NCI-H226 (cell line): ENCODE measurements around the gene GLOD5.
A peak's percentile ranks its signal among the peaks of the same experiment; 100 is the strongest.

Source experiments
- DNase-seq: peaks from one replicate; pipeline ENCODE4 v3.0.0-alpha.2; 2015

GLOD5 gene

DNA sequence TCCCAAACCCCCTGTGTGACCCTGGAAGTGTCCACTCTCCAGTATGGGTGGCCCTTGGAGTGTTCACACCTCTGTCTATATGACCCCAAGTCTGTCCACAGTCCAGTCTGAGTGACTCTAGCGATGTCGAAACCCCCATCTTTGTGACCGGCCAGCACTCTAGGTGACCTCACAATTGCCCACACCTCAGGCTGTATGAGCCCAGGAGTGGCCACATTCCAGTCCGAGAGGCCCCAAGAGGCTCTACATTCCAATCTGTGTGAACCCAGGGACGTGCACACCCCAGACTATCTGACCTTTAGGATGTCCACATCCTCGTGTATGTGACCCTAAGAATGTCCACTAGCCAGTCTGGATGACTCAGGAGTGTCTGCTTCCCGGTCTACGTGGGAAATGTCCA is 7.3 kb upstream of the GLOD5 start:
- DNase-seq = no peak

DNA sequence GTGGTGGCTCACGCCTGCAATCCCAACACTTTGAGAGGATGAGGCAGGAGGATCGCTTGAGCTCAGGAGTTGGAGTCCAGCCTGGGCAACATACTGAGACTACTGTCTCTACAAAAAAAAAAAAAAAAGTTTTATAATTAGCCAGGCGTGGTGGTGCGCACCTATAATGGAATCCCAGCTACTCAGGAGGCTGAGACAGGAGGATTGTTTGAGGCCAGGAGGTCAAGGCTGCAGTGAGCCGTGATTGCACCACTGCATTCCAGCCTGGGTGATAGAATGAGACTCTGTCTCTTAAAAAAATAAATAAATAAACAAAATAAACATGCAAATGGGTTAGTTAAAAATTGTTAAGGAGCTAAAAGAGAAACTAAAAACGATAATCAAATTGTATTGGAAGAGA is 7.7 kb downstream of the GLOD5 start:
- no peak for DNase-seq

DNA sequence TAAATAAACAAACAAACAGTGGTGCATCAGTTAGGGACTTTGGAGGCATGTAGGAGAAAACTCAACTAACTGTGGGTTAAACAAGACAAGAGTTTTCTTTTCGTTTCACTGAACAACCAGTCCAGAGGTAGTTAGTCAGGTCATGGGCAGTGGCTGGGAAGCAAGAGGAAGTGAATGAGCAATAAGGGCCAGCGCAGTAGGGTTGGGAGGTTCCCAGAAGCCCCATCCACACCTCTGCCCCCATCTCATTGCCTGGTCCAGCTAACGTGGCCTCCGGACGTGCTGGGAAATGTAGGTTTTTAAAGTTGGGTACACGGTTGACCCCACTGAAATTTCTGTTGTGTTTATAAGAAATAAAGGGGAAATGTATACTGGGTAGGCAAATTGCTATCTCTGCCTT is 8.7 kb downstream of the GLOD5 start:
- DNase-seq = no peak

DNA sequence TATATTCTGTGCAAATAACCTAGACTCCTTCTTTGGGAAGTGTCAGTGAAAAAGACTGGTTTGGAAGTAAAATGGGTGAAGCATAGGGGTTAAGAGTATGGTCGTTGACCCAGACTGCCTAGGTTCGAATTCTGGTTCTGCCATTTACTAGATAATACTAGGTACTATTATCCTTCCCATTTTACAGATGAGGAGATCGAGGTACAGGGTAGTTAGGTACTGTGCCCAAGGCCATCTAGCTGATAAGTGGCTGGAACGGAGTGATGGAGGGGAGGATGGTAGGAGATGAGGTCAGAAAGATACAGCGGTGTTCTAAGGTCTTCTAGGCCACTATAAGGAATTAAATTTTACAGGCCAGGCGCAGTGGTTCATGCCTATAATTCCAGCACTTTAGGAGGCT is 11.1 kb downstream of the GLOD5 start:
- DNase-seq = no peak

DNA sequence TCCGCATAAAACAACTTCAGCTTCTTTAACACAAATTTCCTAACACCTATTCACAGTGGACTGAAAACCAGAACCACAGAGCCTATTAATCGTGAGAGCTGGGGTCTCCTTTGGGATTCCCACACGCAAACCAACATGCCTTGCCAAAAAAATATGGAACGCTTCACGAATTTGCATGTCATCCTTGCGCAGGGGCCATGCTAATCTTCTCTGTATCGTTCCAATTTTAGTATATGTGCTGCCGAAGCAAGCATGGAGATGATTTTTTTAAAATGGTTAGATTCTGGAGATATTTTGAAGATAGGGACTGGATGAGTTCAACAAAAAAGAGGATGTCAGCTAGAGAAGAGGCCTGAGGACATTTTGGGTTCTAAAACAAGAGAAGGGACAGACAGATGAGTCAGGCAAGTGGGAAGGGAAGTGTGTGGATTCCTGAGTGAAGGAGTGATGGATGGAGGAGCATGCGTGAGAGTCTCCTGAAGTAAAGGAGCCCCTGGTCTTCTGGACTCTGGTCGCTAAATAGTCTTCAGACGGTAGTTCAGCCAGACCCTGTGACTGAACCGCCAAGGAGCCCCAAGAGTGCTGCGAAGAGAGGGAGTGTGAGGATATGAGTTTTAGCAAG is 15.4 kb downstream of the GLOD5 start:
- peak; percentile 3 for DNase-seq

DNA sequence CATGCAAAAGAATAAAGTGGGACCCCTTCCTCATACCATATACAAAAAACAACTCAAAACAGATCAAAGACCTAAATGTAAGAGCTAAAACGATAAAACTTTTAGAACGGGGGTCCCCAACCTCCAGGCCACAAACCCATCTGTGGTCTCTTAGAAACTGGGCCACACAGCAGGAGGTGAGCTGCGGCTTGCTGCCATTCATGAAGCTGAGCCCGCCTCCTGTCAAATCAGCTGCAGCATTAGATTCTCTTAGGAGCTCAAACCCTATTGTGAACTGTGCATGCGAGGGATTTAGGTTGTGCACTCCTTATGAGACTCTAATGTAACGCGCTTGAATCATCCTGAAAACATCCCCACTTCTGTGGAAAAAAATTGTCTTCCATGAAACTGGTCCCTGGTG is 17.9 kb downstream of the GLOD5 start:
- no peak for DNase-seq

DNA sequence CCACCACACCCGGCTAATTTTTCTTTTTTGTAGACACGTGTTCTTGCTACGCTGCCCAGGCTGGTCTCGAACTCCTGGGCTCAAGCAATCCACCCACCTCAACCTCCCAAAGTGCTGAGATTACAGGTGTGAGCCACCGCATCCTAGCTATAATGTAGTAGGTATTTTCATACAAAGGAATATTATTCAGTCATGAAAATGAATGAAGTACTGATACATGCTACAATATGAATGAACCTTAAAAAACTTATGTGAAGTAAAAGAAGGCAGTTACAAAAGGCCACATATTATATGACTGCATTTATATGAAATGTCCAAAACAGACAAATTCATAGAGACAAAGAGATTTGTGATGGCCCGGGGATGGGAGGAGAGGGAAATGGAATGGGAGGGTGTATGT is 20.2 kb downstream of the GLOD5 start:
- DNase-seq = no peak

DNA sequence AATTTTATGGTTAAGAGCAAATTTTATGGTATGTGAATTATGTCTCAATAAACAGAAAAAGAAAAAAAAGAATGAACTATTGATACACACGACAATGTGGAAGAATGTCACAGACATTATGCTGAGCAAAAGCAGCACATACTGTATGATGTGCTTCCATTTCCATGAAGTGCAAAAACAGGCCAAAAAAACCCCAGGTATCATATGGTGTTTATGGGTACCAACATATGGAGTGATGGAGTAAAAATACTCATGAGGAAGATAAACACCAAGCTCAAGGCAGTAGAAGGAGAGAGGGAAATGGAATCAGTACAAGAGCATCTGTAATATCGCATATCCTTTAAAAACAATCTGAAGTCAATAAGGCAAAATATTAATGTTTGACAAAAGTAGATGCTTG is 20.7 kb downstream of the GLOD5 start:
- DNase-seq = no peak

DNA sequence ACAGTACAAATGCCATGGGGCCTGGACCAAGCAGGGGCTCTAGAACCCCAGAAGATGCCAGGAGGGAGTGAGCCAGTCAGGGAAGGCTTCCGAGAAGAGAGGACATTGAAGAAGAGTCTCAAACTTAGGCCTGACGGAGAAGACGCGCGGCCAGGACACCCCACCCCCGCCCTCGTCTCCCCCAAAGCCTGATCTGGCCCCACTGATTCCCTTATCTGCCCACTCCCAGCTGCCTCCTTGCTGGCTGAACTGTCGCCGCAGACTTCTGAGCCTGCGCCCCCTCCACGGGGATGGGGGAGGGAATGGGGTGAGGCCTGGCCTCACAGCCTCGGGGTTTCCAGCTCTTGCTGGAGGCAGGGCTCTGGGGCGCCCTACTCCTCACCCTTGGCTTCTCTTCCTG is 21.2 kb downstream of the GLOD5 start:
- DNase-seq = no peak

DNA sequence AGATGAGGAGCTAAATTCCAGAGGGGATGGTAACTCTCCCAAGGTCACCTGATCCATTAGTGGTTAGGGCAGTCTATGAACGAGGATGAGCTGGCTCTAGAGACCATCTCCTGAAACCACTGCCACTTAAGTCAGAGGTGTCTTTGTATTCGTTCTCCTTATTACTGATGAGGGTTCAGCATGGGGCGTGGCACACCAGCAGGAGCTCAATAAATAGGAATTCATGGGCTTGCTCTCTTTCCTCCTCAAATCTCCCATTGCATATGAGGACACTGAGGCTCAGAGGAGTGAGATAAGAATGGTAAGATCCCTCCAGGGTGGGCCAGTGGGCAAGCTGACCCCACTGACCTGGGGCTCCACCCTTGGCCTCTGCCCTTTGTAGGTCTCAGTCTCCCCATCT is 23.2 kb downstream of the GLOD5 start:
- DNase-seq = no peak

DNA sequence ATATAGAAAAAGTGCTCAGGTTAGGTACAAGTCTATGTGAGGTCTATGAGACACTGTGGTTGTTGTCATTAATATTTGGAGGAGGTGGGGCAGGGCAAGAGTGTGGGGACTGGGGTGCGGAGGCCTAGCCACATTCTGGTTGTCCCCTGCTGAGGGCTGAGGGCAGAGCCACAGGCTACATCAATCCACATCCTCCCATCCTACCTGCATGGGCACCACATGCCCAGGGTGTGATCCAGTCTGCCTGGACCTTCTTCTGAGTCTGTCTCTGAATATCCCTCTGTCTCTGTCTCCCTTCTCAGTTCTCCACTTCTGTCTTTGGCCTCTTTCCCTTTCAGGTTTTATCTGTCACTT is 23.6 kb downstream of the GLOD5 start:
- DNase-seq = no peak

DNA sequence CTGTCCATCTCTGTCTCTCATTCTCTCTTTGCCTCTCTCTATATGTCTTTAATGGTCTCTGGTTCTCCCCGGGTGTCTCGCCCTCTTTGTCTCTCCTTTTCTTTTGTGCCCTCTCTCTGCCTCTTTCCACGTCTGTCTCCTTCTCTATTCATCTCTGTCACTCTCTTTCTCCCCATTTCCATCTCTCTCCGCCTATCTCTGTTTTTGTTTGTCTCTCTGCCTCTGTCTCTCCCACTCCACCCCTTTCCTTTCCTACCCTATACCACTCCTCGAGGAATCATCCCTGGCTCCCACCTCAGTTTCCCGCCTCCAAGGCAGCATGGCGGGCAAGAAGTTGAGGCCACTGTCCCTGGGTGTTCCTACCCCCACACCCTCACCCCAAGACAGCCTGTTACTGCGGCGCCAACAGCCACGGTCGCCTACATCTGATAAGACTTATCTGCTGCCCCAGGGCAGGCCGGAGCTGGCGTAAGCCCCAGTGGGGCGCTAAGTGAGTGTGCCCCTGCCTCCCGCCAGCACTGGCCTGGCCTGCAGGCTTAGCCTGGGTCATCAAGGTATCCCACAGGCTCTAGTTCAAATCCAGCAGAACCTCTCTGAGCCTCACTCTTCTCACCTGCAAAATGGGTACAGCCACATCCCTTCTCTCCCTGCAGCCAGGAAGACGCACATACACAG is 24.1 kb downstream of the GLOD5 start:
- DNase-seq = no peak

DNA sequence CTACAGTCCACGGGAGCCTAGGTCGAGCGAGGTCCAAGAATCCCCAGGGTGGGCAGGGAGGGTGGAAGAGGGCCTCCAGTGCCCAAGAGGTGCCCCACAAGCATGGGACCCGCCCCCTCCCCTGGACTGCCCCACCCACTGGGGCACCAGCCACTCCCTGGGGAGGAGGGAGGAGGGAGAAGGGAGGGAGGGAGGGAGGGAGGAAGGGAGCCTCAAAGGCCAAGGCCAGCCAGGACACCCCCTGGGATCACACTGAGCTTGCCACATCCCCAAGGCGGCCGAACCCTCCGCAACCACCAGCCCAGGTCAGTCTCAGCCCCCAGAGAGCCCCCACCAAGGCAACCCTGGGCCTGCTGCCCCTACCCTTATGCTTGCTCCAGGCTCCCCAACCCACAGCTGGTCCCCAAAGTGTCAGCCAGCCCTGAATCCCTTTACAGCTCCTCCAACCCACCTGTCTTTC is 24.8 kb downstream of the GLOD5 start, which contains the start of gene GATA1:
Gene GATA1 (plus strand): TSS at position 250 of the 460 bp plus-strand sequence. CDS start 4,520 bp downstream, outside the sequence.
- no peak for DNase-seq

DNA sequence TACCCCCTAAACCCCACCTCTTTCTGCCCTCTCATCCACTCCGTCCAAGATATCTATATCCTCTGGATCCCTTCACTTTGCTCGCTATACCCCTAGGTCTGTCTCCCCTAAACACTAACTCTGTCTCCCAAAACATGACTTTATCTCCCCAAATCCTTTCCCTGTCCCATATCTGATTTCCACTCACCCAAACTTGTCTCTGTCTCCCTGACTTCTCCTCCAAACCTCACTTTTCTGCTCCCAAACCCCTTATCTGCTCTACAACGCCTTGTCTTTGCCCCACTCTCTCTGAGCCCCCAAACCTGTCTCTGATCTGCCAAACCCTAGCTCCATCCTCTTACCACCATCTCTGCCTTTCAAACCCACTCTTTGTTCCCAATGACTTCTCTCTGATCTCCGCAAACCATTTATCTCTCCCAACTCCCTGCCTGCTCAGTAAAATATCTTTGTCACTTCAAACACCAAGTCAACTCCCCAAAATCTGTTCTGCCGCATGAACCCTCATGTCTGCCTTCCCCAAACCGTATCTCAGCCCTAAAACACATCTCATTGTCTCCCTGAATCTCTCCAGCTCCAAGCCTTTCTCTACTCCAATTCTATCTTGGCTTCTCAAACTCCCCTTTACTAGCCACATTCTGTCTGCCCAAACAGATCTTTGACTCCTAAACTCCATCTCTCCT is 25.4 kb downstream of the GLOD5 start:
- no peak for DNase-seq

DNA sequence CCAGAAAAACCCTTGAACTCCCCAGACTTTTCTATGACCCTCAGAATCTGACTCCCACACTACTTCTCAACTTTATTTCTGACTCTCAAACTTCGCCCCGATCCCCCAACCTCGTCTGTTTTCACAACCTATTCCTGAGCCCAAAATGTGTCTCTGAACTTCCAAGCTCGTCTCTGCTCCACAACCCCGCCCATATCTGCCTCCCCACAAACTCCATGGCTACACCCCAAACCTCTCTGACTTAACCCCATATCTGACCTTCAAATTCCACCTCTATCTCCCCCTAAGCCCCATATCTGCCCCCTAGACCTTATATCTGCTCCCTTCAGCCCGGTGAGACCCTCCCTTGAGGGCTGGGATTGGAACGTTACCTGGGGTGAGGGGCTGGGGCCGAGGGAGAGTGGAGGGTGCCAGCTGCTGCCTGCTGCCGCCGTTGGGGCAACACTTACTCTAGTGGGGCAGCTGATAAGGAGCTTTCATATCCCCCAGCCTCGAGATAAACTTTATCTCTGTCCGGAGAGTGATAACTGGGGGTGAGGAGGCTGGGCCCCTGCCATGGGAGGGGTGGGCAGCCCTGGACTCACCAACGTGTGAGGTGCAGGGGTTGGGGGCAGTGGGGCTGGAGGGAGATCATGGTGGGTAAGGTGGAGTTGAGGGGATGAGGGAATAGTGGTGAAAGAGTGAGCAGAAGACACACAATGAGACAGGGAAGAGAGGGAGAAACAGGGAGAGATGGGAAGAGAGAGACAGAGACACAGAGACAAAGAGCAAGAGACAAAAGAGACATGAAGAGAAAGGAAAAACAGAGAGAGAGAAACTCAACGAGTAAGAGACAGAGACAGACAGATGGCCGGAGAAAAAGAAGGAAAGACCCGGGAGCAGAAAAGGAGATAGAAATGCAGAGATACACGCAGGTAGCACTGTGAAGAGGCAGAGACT is 26.2 kb downstream of the GLOD5 start:
- no peak for DNase-seq

DNA sequence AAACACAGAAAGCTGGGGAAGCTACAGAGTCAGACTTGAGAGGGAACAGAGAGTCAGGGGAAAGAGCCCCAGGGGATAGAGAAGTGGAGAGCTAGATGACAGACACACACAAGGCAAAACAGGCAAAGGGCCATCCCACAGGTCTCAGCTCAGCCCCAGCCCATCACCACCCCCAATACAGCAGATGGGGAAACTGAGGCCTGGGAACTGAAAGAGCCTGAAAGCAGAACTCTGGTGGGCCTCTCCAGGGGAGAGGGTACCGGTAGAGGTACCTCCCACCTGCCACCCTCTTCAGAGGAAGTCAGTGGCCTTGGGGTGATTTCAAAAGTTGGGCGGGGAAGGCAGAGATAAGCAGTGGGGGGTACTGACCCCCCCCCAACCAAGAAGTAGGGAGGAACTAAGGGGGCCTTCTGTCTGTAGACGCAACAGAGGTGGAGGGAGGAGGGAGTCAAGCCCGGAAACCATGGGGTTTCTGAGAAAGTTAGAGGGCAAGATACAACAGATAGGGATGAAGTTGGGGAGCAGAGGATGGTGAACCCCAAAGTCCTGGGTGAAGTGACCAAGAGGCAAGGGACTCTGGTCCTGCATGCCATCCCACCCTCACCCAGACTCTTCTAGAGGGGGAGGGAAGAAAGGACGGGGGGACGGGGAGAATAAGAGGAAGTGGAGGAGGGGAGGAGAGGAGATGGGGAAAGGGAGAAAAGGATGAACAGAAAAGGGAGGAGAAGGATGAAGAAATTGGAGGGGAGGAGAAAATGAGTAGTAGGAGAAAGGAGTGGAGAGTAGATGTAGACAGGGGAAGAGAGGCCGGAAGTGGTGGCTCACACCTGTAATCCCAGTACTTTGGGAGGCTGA is 28.0 kb downstream of the GLOD5 start:
- DNase-seq = no peak

DNA sequence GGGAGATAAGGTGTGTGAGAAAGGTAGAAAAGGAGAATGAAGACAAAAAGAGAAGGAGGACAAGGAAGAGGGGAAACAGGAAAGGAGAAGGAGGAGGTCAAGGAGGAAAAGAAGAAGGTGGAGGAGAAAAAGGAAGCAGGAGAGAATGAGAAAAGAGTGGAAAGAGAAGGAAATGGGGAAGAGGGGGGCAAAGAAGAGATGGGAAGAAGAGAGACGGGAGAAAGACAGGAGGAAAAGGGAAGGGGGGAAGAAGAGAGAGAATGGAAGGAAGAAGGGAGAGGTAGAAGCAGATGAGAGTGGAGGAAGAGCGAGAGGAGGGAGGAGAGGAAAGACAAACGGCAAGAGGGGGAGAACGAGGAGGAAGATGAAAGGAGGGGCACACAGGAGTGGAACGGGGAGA is 28.9 kb downstream of the GLOD5 start:
- DNase-seq = no peak

DNA sequence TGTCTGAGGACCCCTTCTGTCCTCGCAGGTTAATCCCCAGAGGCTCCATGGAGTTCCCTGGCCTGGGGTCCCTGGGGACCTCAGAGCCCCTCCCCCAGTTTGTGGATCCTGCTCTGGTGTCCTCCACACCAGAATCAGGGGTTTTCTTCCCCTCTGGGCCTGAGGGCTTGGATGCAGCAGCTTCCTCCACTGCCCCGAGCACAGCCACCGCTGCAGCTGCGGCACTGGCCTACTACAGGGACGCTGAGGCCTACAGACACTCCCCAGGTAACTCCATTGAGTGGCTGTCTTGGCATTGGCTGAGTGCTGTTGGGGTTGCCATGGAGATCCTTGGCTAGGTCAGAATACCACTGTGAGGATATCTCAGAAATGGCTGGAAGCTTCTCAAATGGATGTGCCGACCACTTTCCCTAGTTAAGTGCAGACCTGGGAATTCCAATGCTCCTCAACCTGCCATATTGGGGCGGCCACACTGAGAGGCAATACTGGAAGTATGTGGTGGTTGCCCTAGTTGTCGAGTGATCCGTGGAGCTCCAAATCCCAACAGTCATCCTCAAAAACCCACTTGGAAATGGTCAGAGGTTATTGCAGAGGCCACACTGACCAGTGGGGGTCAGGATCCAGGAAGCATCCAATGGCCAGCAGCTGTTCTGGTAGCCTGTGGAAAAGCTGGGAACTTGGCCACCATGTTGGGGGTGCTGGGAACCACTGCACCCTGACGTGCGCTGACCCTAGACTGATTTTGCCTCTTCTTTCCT is 29.7 kb downstream of the GLOD5 start:
- no peak for DNase-seq

DNA sequence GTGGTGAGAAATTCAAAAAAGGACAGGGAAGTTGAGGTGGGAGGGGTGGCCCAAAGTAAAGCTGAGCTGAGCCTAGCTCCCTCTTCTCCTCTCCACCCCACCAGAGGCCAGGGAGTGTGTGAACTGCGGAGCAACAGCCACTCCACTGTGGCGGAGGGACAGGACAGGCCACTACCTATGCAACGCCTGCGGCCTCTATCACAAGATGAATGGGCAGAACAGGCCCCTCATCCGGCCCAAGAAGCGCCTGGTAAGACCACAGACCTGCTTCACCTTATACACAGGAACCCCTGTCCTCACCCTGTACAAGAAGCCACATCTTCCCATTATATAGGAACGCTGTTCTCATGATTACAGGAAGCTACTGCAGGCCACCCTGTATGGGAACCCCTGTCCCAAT is 30.7 kb downstream of the GLOD5 start:
- DNase-seq = no peak

DNA sequence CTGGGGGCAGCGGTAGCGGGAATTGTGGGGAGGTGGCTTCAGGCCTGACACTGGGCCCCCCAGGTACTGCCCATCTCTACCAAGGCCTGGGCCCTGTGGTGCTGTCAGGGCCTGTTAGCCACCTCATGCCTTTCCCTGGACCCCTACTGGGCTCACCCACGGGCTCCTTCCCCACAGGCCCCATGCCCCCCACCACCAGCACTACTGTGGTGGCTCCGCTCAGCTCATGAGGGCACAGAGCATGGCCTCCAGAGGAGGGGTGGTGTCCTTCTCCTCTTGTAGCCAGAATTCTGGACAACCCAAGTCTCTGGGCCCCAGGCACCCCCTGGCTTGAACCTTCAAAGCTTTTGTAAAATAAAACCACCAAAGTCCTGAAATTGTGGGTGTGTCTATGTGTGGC is 32.4 kb downstream of the GLOD5 start:
- DNase-seq = no peak

DNA sequence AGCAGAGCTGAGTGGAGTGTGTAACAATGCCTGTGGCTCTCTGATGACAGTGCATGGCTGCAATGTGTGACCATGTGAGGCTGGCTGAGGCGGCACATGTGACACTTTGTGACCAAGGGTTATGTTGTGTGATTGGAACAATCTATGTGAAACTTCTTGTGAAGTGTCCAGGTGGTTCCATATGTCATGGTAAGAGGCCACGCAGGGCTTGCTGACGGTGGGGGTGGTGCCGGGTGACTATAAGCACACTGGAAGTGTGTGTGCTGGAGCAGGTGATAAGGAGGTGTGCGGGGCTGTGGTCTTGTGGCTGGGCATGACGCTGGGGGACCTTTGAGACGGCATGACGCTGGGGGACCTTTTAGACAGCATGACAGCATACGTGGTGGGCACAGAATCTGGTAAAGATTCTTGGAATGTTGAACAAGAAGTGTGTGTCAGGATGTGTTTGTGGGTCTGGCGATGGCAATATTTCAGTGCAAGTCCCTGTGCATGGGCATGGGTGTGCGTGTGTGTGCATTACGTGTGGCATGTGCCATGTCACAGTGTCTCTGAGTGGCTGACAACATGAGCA is 32.9 kb downstream of the GLOD5 start:
- no peak for DNase-seq
